ENCODE measurements around the gene LAMA2.

DNA sequence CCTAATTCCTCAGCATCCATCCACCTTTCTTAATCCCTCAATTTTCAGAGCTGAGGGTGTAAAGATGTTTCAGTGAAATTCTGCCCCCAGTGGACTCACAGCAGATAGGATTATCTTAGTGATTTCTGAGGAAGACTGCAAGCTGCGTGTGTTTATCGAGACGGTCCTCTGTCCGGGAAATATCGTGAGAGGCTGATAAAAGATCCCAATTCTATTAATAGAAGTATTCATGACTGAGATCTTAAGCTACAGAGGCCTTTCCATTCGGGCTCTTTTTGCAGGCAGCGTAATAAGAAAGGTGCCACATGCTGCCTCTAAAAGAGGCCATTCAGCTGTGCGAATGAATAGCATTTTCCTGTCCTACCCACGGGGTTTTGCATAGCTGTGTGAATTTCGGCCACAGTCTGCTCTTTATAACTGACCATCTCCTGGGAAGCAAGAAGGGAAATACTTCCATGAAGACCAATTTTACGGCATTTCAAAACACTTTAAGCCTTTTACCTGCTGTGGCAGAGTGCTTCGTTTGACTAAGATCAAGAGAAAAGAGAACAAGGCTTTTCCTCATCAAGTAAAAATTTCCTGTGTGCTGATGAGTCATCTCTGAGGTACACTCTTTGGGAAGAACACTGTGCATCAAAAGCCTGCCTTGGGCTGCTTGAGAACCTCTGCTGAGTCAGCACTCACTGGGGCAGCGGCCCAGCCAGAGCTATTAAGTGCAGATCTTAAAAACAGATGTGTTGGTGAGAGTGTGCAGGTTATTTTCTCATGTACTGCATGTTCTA, 618.2 kb downstream of the LAMA2 start:
- no peak for TF ChIP-seq POLR2A (IDR thresholded peaks at IDR 0.05; ENCODE audit: low read length)
- no peak for TF ChIP-seq GATA1 (IDR thresholded peaks at IDR 0.05; ENCODE audit: low read depth, low read length)

All from erythroblast (primary cell).